ENCODE data around the gene GPR27.

DNA sequence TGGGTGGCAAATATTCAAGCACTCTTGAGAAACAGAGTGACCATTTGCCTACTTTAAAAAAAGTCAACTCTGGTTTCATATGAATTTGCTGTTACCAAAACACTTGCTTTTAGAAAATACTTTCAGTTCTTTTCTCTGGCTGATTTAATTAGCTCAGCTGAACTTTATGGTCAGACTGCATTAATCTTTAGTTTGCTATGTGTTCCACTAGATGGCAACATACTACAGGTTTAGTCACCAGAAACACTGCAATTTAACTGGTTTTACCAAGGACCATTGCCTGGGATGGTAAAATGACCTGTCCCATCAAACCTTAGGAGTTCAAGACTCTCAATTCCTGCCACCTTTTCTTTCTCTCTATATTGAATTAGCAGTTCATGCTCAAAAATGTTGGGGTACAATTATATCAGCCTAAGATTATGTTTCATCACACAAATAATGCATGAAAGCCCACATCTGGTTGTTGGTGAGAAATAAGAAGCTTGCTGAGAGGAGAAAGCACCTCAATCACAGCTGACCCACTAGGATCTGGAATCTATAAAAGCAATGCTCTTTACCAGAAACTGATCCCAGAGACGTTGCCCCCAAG, 42.7 kb upstream of the GPR27 start:
- TF ChIP-seq GATA2 (IDR thresholded peaks at IDR 0.05; ENCODE audit: low read depth, low read length), result no peak
- TF ChIP-seq GATA3 (IDR thresholded peaks at IDR 0.05; ENCODE audit: low read depth, low read length), result no peak

All from SH-SY5Y (cell line).